Spleen (tissue), 11 donors: ENCODE measurements around the gene ZC3H18. TPM values are rescaled to one million over a fixed set of nuclear protein-coding genes. Genes with fewer than 3 reads are reported as not detected.

ENCODE experiments used
- DNase-seq: peaks from one replicate; pipeline ENCODE4 v3.0.0-alpha.2; 2020
- H3K27ac ChIP-seq, 8 donors: fragments of 200-600 bp; sonication (generic) in 7 of 8; 1 replicate in 4 of 8; 2 replicates in 4 of 8; pipeline versions ENCODE4 v1.5.0 to v1.8.0; 2016 to 2021; ENCODE audit warnings: inconsistent platforms in 4 of 8, mild to moderate bottlenecking in 4 of 8, moderate library complexity in 1 of 8
- H3K27me3 ChIP-seq, 7 donors: fragments of 200-600 bp; sonication (generic) in 6 of 7; replicated peaks in 1 of 7; 1 replicate in 4 of 7; 2 replicates in 3 of 7; pipeline versions ENCODE4 v1.5.0 to v1.8.0; 2016 to 2021; ENCODE audit warnings: inconsistent platforms in 3 of 7, mild to moderate bottlenecking in 1 of 7
- H3K36me3 ChIP-seq, 6 donors: fragments of 200-600 bp; sonication (generic) in 5 of 6; 1 replicate in 4 of 6; 2 replicates in 2 of 6; pipeline versions ENCODE4 v1.5.0 to v1.8.0; 2016 to 2021; ENCODE audit warnings: inconsistent platforms in 2 of 6
- H3K4me1 ChIP-seq, 6 donors: fragments of 200-600 bp; sonication (generic) in 5 of 6; 1 replicate in 3 of 6; 2 replicates in 3 of 6; pipeline versions ENCODE4 v1.5.0 to v1.8.0; 2016 to 2021; ENCODE audit warnings: inconsistent platforms in 3 of 6
- H3K4me3 ChIP-seq, 8 donors: fragments of 200-600 bp; sonication (generic) in 7 of 8; 1 replicate in 4 of 8; 2 replicates in 4 of 8; pipeline versions ENCODE4 v1.5.0 to v1.8.0; 2016 to 2021; ENCODE audit warnings: inconsistent platforms in 4 of 8, mild to moderate bottlenecking in 4 of 8, moderate library complexity in 2 of 8
- H3K9me3 ChIP-seq, 8 donors: fragments of 200-600 bp; sonication (generic) in 7 of 8; 1 replicate in 4 of 8; 2 replicates in 4 of 8; pipeline versions ENCODE4 v1.5.0 to v1.8.0; 2016 to 2021; ENCODE audit warnings: inconsistent platforms in 4 of 8
- POLR2A ChIP-seq, 3 donors: fragments of 450-650 bp; IDR thresholded peaks; one replicate each; pipeline ENCODE4 v1.5.1; 2017; ENCODE audit warnings: antibody characterized with exemption in 3 of 3, mild to moderate bottlenecking in 1 of 3
- POLR2AphosphoS5 ChIP-seq, 3 donors: sonication (generic); formaldehyde crosslinking; IDR thresholded peaks; one replicate each; pipeline ENCODE4 v1.5.1; 2017; ENCODE audit warnings: antibody characterized with exemption in 3 of 3
- WGBS, 5 donors: extraction: QIAGEN DNeasy Blood & Tissue Kit in 3 of 5; methylation state at CpG; one replicate each; pipeline versions ENCODE4 v1.1.5 to v1.1.7; 2013 to 2018; 5-methylcytosine and 5-hydroxymethylcytosine counted together
- intact Hi-C: fragments of 100-400 bp; cut with DNase I; formaldehyde crosslinking; loops from one replicate; pipeline ENCODE4 v1.15.0; 2023; ENCODE audit warnings: low total_unique reads
- polyA plus RNA-seq, 3 donors: library from polyadenylated mRNA; stranded (reverse); fragments of 200-250 nt; gene quantifications; one replicate each; pipeline ENCODE4 v1.2.1, GENCODE V29; 2013
- total RNA-seq, 7 donors: library from RNA; depleted of rRNA in 3 of 7; stranded (reverse); fragments of >200 nt in 3 of 7; fragmentation: NEBNext Ultra II Directional in 4 of 7; extraction: Animal tissue kit (Norgen Biotek cat#: 25700) in 4 of 7; gene quantifications; one replicate each; pipeline versions ENCODE4 v1.1.0 to v1.2.1, GENCODE V29; 2016 to 2021
- TF ChIP-seq, protein P1 (sequence below), 11 experiments: fragments of 200-600 bp in 7 of 11; fragments of 450-650 bp in 4 of 11; sonication (generic) in 4 of 11; IDR thresholded peaks in 8 of 11; conservative IDR thresholded peaks in 3 of 11; 1 replicate in 7 of 11; 2 replicates in 4 of 11; pipeline versions ENCODE4 v1.4.0 to v1.8.0; 2016 to 2021; ENCODE audit warnings: antibody characterized with exemption in 11 of 11, inconsistent platforms in 4 of 11, mild to moderate bottlenecking in 1 of 11
- donor health status: healthy with polysubstance abuse.
- donor health status: DM: no; HTN: no; CAD: no; lungs with moderate emphysema.
- donor health status: DM: no; HTN: no; CAD: no.
- donor health status: Bipolar disorder and iron deficiency.
- donor health status: healthy.
- donor health status: DM: no; HTN: no; CAD: no.
- donor health status: DM: yes; HTN: yes; CAD: no.

The ZC3H18 gene
- total and polyA plus RNA-seq, 10 donors: 18.0 to 65.2 (median 34.7) TPM

DNA sequence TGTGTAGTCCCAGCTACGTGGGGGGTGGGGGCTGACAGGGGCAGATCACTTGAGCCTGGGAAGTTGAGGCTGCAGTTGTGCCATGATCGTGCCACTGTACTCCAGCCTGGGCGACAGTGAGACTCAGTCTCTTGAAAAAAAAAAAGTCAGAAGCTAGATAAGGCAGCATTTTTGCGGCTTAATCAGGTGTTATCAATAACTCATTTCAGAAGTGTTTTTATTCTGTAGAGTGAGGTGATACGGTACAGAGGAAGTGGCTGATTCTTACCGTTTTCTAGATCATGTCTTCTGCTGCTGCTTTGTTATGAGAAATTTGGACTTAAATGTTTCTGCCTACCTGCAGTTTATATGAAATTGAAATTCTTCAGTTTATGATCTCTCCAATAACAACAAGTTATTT lies 18.6 kb downstream of the ZC3H18 start:
- no peaks in the 10 kb centered on the region for H3K27me3 ChIP-seq
- no peaks in the 10 kb centered on the region for H3K9me3 ChIP-seq
- H3K27ac ChIP-seq: peak overlapping the region in 2 of 8 donors; percentile 5 to 28
- peaks cover 0 to 46% (median 12%) of the 10 kb centered on the region in 6 donors for H3K4me1 ChIP-seq
- 73 to 88% (median 83%) methylated on average over 6 of the region's 6 CpGs for WGBS, 5 donors
- TF ChIP-seq POLR2AphosphoS5 (IDR thresholded peaks at IDR 0.05) (no peak), POLR2A (IDR thresholded peaks at IDR 0.05) (no peak)
- TF ChIP-seq, protein P1, sequence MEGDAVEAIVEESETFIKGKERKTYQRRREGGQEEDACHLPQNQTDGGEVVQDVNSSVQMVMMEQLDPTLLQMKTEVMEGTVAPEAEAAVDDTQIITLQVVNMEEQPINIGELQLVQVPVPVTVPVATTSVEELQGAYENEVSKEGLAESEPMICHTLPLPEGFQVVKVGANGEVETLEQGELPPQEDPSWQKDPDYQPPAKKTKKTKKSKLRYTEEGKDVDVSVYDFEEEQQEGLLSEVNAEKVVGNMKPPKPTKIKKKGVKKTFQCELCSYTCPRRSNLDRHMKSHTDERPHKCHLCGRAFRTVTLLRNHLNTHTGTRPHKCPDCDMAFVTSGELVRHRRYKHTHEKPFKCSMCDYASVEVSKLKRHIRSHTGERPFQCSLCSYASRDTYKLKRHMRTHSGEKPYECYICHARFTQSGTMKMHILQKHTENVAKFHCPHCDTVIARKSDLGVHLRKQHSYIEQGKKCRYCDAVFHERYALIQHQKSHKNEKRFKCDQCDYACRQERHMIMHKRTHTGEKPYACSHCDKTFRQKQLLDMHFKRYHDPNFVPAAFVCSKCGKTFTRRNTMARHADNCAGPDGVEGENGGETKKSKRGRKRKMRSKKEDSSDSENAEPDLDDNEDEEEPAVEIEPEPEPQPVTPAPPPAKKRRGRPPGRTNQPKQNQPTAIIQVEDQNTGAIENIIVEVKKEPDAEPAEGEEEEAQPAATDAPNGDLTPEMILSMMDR (IDR thresholded peaks at IDR 0.05 in 8 of 11, conservative IDR thresholded peaks at IDR 0.05 in 3 of 11): no peak
- DNase-seq: no peak
- H3K4me3 ChIP-seq: no peak overlapping the region
- intact Hi-C loops: no loop called here
- H3K36me3 ChIP-seq: peaks cover 0 to 97% (median 51%) of the 10 kb centered on the region in 6 donors

DNA sequence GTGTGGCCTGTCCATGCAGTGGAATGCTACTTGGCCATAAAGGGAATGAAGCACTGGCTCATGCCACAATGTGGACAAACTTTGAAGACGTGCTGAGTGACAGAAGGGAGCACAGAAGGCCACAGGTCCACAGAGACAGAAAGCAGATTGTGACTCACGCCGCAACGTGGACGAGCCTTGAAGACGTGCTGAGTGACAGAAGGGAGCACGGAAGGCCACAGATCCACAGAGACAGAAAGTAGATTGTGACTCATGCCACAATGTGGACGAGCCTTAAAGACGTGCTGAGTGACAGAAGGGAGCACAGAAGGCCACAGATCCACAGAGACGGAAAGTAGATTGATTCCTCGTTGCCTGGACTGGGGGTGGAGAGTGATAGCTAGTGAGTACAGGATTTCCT lies 19.2 kb downstream of the ZC3H18 start:
- Histone ChIP-seq H3K4me3 (no peak overlapping the region), H3K36me3 (peaks cover 0 to 97% (median 51%) of the 10 kb centered on the region in 6 donors), H3K9me3 (no peaks in the 10 kb centered on the region), H3K27ac (peak overlapping the region in 3 of 8 donors; percentile 1 to 46 (median 7)), H3K4me1 (peaks cover 0 to 46% (median 14%) of the 10 kb centered on the region in 6 donors), H3K27me3 (no peaks in the 10 kb centered on the region)
- intact Hi-C loops: no loop called here
- no peak for DNase-seq
- 88 to 90% (median 88%) methylated on average over 11 of the region's 11 CpGs for WGBS, 5 donors
- no peak for TF ChIP-seq POLR2AphosphoS5 (IDR thresholded peaks at IDR 0.05)
- TF ChIP-seq, protein P1 (IDR thresholded peaks at IDR 0.05 in 8 of 11, conservative IDR thresholded peaks at IDR 0.05 in 3 of 11): no peak
- no peak for TF ChIP-seq POLR2A (IDR thresholded peaks at IDR 0.05)

DNA sequence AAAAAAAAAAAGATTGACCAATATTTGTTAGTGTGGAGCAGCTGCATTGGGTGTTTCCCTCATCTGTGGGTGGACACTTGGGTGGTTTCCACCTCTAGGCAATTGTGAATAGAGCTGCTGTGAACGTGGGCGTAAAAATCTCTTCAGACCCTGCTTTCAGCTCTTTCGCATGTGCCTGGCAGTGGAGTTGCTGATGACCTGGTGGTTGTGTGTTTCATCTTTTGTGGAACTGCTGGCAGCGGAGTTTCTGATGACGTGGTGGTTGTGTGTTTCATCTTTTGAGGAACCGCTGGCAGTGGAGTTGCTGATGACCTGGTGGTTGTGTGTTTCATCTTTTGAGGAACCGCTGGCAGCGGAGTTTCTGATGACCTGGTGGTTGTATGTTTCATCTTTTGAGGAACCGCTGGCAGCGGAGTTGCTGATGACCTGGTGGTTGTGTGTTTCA lies 21.4 kb downstream of the ZC3H18 start:
- no peaks in the 10 kb centered on the region for H3K27me3 ChIP-seq
- H3K4me3 ChIP-seq: no peak overlapping the region
- TF ChIP-seq POLR2A (IDR thresholded peaks at IDR 0.05) (no peak), POLR2AphosphoS5 (IDR thresholded peaks at IDR 0.05) (no peak)
- 55 to 73% (median 65%) methylated on average over 10 of the region's 10 CpGs for WGBS, 5 donors
- no peak for DNase-seq
- no peaks in the 10 kb centered on the region for H3K9me3 ChIP-seq
- peaks cover 0 to 92% (median 44%) of the 10 kb centered on the region in 6 donors for H3K36me3 ChIP-seq
- intact Hi-C loops: no loop called here
- peak overlapping the region in 3 of 8 donors; percentile 60 to 78 (median 76) for H3K27ac ChIP-seq
- peaks cover 0 to 58% (median 24%) of the 10 kb centered on the region in 6 donors for H3K4me1 ChIP-seq

DNA sequence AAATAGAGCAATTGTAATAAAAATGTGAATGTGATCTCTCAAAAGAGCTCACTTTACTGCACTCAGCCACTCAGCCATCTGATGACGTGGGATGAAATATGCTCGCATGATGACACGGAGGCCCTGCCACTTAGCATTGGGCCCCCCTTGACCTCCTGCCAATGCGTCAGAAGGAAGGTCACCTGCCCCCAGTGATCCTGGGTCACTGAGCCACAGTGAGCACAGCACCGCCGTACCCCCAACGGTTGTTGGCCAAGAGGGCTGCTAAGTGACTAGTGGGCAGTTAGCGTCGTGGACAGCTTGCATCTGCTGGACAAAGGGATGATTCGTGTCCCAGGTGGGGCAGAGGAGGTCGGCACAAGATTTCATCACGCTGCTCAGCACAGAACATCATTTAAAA lies 22.9 kb downstream of the ZC3H18 start:
- TF ChIP-seq POLR2A (IDR thresholded peaks at IDR 0.05) (no peak), POLR2AphosphoS5 (IDR thresholded peaks at IDR 0.05) (no peak)
- TF ChIP-seq, protein P1 (IDR thresholded peaks at IDR 0.05 in 8 of 11, conservative IDR thresholded peaks at IDR 0.05 in 3 of 11): no peak
- no peak for DNase-seq
- H3K27ac ChIP-seq: peak overlapping the region in 2 of 8 donors; percentile 13 to 57
- no peaks in the 10 kb centered on the region for H3K9me3 ChIP-seq
- intact Hi-C loops: no loop called here
- H3K36me3 ChIP-seq: peaks cover 0 to 82% (median 31%) of the 10 kb centered on the region in 6 donors
- H3K4me3 ChIP-seq: no peak overlapping the region
- H3K27me3 ChIP-seq: no peaks in the 10 kb centered on the region
- 90 to 94% (median 92%) methylated on average over 12 of the region's 12 CpGs for WGBS, 5 donors
- peaks cover 0 to 73% (median 31%) of the 10 kb centered on the region in 6 donors for H3K4me1 ChIP-seq
